GM18907 (cell line): ENCODE results near the gene TFAM.

Experiments used
- ATAC-seq: cut with Tn5 transposase; IDR thresholded peaks from one replicate; pipeline ENCODE4 v1.9.1; 2021; ENCODE audit warnings: mild to moderate bottlenecking, moderate library complexity; ENCODE audit not compliant: unreplicated experiment

TFAM gene

GRCh38 chr10:58431903-58432302 lies 46.7 kb downstream of the TFAM start:
- ATAC-seq: no peak

GRCh38 chr10:58433066-58433465 lies 47.9 kb downstream of the TFAM start:
- ATAC-seq: no peak

GRCh38 chr10:58433571-58433970 lies 48.4 kb downstream of the TFAM start:
- ATAC-seq: no peak

GRCh38 chr10:58435297-58435985 lies 50.2 kb downstream of the TFAM start:
- no peak for ATAC-seq

GRCh38 chr10:58436071-58436470 lies 50.9 kb downstream of the TFAM start:
- ATAC-seq: no peak

- ATAC-seq: no peak
Observed at GRCh38 chr10:58438340-58438871, 53.2 kb downstream of the TFAM start.

- no peak for ATAC-seq
Observed at GRCh38 chr10:58438986-58439385, 53.8 kb downstream of the TFAM start.

- no peak for ATAC-seq
Observed at GRCh38 chr10:58439632-58440364, 54.6 kb downstream of the TFAM start.

- no peak for ATAC-seq
Observed at GRCh38 chr10:58440484-58440883, 55.3 kb downstream of the TFAM start.

GRCh38 chr10:58444321-58444720 lies 59.1 kb downstream of the TFAM start:
- ATAC-seq: no peak

- no peak for ATAC-seq
Observed at GRCh38 chr10:58444876-58445275, 59.7 kb downstream of the TFAM start.

GRCh38 chr10:58448121-58448935 lies 63.1 kb downstream of the TFAM start:
- ATAC-seq: no peak
